Measurements from ENCODE around the gene GBP3. TPM values are rescaled to one million over a fixed set of nuclear protein-coding genes. Genes with fewer than 3 reads are reported as not detected.

Gene GBP3
- total and polyA plus RNA-seq, 9 of the 15 experiments (the other 6 are each of a cell fraction or from before 2014, with no cell fraction given): 0.07 to 0.14 (median 0.11) TPM; not detected in 4

DNA sequence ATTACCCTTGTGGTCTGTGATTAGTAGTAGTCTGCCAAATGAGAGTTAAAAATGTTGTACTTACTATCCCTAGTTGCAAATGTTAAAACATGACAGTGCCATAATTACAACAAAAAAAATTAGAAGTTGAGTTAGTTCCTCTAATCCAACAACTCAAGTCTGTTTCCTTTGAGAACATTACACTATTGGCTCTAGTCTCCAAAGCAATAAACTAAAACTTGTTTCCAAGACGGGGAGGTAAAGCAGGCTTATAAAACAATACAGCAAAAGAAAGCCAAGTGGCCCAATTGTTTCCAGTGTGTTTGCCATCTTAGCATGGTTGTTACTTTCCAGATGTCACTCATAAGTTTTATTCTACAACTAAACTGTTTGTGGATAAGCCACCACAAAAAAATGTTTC lies 41.8 kb downstream of the GBP3 start (continued):
- TF ChIP-seq, protein P1, sequence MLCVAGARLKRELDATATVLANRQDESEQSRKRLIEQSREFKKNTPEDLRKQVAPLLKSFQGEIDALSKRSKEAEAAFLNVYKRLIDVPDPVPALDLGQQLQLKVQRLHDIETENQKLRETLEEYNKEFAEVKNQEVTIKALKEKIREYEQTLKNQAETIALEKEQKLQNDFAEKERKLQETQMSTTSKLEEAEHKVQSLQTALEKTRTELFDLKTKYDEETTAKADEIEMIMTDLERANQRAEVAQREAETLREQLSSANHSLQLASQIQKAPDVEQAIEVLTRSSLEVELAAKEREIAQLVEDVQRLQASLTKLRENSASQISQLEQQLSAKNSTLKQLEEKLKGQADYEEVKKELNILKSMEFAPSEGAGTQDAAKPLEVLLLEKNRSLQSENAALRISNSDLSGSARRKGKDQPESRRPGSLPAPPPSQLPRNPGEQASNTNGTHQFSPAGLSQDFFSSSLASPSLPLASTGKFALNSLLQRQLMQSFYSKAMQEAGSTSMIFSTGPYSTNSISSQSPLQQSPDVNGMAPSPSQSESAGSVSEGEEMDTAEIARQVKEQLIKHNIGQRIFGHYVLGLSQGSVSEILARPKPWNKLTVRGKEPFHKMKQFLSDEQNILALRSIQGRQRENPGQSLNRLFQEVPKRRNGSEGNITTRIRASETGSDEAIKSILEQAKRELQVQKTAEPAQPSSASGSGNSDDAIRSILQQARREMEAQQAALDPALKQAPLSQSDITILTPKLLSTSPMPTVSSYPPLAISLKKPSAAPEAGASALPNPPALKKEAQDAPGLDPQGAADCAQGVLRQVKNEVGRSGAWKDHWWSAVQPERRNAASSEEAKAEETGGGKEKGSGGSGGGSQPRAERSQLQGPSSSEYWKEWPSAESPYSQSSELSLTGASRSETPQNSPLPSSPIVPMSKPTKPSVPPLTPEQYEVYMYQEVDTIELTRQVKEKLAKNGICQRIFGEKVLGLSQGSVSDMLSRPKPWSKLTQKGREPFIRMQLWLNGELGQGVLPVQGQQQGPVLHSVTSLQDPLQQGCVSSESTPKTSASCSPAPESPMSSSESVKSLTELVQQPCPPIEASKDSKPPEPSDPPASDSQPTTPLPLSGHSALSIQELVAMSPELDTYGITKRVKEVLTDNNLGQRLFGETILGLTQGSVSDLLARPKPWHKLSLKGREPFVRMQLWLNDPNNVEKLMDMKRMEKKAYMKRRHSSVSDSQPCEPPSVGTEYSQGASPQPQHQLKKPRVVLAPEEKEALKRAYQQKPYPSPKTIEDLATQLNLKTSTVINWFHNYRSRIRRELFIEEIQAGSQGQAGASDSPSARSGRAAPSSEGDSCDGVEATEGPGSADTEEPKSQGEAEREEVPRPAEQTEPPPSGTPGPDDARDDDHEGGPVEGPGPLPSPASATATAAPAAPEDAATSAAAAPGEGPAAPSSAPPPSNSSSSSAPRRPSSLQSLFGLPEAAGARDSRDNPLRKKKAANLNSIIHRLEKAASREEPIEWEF (CRISPR knock-in tag; IDR thresholded peaks at IDR 0.05): no peak
- TF ChIP-seq ZC3H11A (IDR thresholded peaks at IDR 0.05; ENCODE audit: low read depth, low read length) (no peak), ZNF282 (CRISPR knock-in tag; IDR thresholded peaks at IDR 0.05) (no peak), RAD51 (IDR thresholded peaks at IDR 0.05; ENCODE audit: borderline replicate concordance, low read depth) (no peak), SREBF1 (IDR thresholded peaks at IDR 0.05; ENCODE audit: borderline replicate concordance, low read depth, low read length) (no peak), HMGN3 (IDR thresholded peaks at IDR 0.05; ENCODE audit: borderline replicate concordance, extremely low read depth, insufficient read length, low read depth, low read length) (no peak)
- TF ChIP-seq, protein P2, sequence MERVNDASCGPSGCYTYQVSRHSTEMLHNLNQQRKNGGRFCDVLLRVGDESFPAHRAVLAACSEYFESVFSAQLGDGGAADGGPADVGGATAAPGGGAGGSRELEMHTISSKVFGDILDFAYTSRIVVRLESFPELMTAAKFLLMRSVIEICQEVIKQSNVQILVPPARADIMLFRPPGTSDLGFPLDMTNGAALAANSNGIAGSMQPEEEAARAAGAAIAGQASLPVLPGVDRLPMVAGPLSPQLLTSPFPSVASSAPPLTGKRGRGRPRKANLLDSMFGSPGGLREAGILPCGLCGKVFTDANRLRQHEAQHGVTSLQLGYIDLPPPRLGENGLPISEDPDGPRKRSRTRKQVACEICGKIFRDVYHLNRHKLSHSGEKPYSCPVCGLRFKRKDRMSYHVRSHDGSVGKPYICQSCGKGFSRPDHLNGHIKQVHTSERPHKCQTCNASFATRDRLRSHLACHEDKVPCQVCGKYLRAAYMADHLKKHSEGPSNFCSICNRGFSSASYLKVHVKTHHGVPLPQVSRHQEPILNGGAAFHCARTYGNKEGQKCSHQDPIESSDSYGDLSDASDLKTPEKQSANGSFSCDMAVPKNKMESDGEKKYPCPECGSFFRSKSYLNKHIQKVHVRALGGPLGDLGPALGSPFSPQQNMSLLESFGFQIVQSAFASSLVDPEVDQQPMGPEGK (CRISPR knock-in tag; IDR thresholded peaks at IDR 0.05; ENCODE audit: borderline replicate concordance): no peak
- TF ChIP-seq, protein P3, sequence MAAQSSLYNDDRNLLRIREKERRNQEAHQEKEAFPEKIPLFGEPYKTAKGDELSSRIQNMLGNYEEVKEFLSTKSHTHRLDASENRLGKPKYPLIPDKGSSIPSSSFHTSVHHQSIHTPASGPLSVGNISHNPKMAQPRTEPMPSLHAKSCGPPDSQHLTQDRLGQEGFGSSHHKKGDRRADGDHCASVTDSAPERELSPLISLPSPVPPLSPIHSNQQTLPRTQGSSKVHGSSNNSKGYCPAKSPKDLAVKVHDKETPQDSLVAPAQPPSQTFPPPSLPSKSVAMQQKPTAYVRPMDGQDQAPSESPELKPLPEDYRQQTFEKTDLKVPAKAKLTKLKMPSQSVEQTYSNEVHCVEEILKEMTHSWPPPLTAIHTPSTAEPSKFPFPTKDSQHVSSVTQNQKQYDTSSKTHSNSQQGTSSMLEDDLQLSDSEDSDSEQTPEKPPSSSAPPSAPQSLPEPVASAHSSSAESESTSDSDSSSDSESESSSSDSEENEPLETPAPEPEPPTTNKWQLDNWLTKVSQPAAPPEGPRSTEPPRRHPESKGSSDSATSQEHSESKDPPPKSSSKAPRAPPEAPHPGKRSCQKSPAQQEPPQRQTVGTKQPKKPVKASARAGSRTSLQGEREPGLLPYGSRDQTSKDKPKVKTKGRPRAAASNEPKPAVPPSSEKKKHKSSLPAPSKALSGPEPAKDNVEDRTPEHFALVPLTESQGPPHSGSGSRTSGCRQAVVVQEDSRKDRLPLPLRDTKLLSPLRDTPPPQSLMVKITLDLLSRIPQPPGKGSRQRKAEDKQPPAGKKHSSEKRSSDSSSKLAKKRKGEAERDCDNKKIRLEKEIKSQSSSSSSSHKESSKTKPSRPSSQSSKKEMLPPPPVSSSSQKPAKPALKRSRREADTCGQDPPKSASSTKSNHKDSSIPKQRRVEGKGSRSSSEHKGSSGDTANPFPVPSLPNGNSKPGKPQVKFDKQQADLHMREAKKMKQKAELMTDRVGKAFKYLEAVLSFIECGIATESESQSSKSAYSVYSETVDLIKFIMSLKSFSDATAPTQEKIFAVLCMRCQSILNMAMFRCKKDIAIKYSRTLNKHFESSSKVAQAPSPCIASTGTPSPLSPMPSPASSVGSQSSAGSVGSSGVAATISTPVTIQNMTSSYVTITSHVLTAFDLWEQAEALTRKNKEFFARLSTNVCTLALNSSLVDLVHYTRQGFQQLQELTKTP (IDR thresholded peaks at IDR 0.05; ENCODE audit: low read depth in 1 of 2, partially characterized antibody in 2 of 2): no peak
